WTC11 (cell line): ENCODE measurements around the gene IL1RAPL1. TPM values are rescaled to one million over a fixed set of nuclear protein-coding genes. Genes with fewer than 3 reads are reported as not detected.

Experiments
- ATAC-seq: fragments of 200-7000 bp; cut with Tn5 transposase; 2 replicates; pipeline ENCODE4 v1.10.0; 2021; ENCODE audit warnings: mild to moderate bottlenecking, moderate library complexity
- CTCF ChIA-PET: fragments of 300-600 bp; sonication (Branson Sonifier 250); formaldehyde crosslinking; loops from one replicate; lab custom pipeline; 2021; ENCODE audit warnings: antibody characterized with exemption; lab: Charles Lee
- POLR2A ChIA-PET: fragments of 350-600 bp; sonication (Branson Sonifier 250); formaldehyde crosslinking; loops from one replicate; lab custom pipeline; 2021; ENCODE audit warnings: antibody characterized with exemption; lab: Charles Lee
- DNase-seq: peaks from one replicate; pipeline ENCODE4 v3.0.0; 2021; ENCODE audit warnings: low spot score
- H3K27ac Mint-ChIP-seq: 2 replicates; pipeline ENCODE4 v1.8.0; 2021; ENCODE audit warnings: mixed read lengths
- H3K27me3 Mint-ChIP-seq: 2 replicates; pipeline ENCODE4 v1.8.0; 2021; ENCODE audit warnings: low read depth, mild to moderate bottlenecking, moderate library complexity, mixed read lengths
- H3K36me3 Mint-ChIP-seq: 2 replicates; pipeline ENCODE4 v1.8.0; 2021; ENCODE audit warnings: mixed read lengths
- H3K4me1 Mint-ChIP-seq: 2 replicates; pipeline ENCODE4 v1.8.0; 2022; ENCODE audit warnings: mixed read lengths
- H3K4me3 Mint-ChIP-seq: 2 replicates; pipeline ENCODE4 v1.8.0; 2021; ENCODE audit warnings: mild to moderate bottlenecking, moderate library complexity, mixed read lengths
- H3K9me3 Mint-ChIP-seq: 2 replicates; pipeline ENCODE4 v1.8.0; 2021; ENCODE audit warnings: mixed read lengths
- AFF4 ChIP-seq: sonication (generic); formaldehyde crosslinking; IDR thresholded peaks from 2 replicates; pipeline ENCODE4 v1.8.1; 2023; ENCODE audit warnings: mild to moderate bottlenecking, missing genetic modification reagents, borderline replicate concordance
- ATF1 ChIP-seq: sonication (generic); formaldehyde crosslinking; IDR thresholded peaks from 2 replicates; pipeline ENCODE4 v1.8.1; 2023; ENCODE audit warnings: mild to moderate bottlenecking, moderate library complexity, missing genetic modification reagents
- CDX4 ChIP-seq: fragments of 250-450 bp; sonication (Bioruptor Pico); IDR thresholded peaks from 2 replicates; pipeline ENCODE4 v1.9.0; 2021; ENCODE audit warnings: moderate library complexity, mild to moderate bottlenecking, inconsistent platforms, borderline replicate concordance
- CREB1 ChIP-seq: sonication (generic); formaldehyde crosslinking; IDR thresholded peaks from 2 replicates; pipeline ENCODE4 v1.8.0; 2023; ENCODE audit warnings: mild to moderate bottlenecking, missing genetic modification reagents
- ELF4 ChIP-seq: sonication (generic); formaldehyde crosslinking; IDR thresholded peaks from 2 replicates; pipeline ENCODE4 v1.8.1; 2022; ENCODE audit warnings: low read depth, mild to moderate bottlenecking, moderate library complexity, missing genetic modification reagents
- FOXK1 ChIP-seq: sonication (generic); formaldehyde crosslinking; IDR thresholded peaks from 2 replicates; pipeline ENCODE4 v1.8.0; 2022; ENCODE audit warnings: mild to moderate bottlenecking, moderate library complexity, missing genetic modification reagents
- HMGXB4 ChIP-seq: sonication (generic); formaldehyde crosslinking; IDR thresholded peaks from 2 replicates; pipeline ENCODE4 v1.8.1; 2023; ENCODE audit warnings: mild to moderate bottlenecking, moderate library complexity, missing genetic modification reagents
- MAX ChIP-seq: sonication (generic); formaldehyde crosslinking; IDR thresholded peaks from 2 replicates; pipeline ENCODE4 v1.8.0; 2022; ENCODE audit warnings: mild to moderate bottlenecking, missing genetic modification reagents
- MXD4 ChIP-seq: fragments of 250-450 bp; sonication (Bioruptor Pico); IDR thresholded peaks from 2 replicates; pipeline ENCODE4 v1.8.0; 2021; ENCODE audit warnings: mild to moderate bottlenecking, moderate library complexity, borderline replicate concordance
- NFYB ChIP-seq: sonication (generic); formaldehyde crosslinking; conservative IDR thresholded peaks from 2 replicates; pipeline ENCODE4 v1.8.0; 2022; ENCODE audit warnings: low read depth, missing genetic modification reagents
- NR3C1 ChIP-seq: sonication (generic); formaldehyde crosslinking; conservative IDR thresholded peaks from 2 replicates; pipeline ENCODE4 v1.8.1; 2023; ENCODE audit warnings: low read depth, mild to moderate bottlenecking, missing genetic modification reagents
- PRRX2 ChIP-seq: fragments of 250-450 bp; sonication (Bioruptor Pico); IDR thresholded peaks from 2 replicates; pipeline ENCODE4 v1.8.0; 2021; ENCODE audit warnings: mild to moderate bottlenecking
- RORB ChIP-seq: fragments of 250-450 bp; sonication (Bioruptor Pico); IDR thresholded peaks from 2 replicates; pipeline ENCODE4 v1.9.0; 2021; ENCODE audit warnings: mild to moderate bottlenecking
- SMAD4 ChIP-seq: sonication (generic); formaldehyde crosslinking; IDR thresholded peaks from 2 replicates; pipeline ENCODE4 v1.8.0; 2022; ENCODE audit warnings: mild to moderate bottlenecking, missing genetic modification reagents
- TCF7 ChIP-seq: sonication (generic); formaldehyde crosslinking; IDR thresholded peaks from 2 replicates; pipeline ENCODE4 v1.8.0; 2022; ENCODE audit warnings: mild to moderate bottlenecking, low read depth, missing genetic modification reagents, moderate library complexity
- ZMAT4 ChIP-seq: fragments of 250-450 bp; sonication (Bioruptor Pico); IDR thresholded peaks from 2 replicates; pipeline ENCODE4 v1.9.0; 2021; ENCODE audit warnings: mild to moderate bottlenecking
- ZNF121 ChIP-seq: sonication (generic); formaldehyde crosslinking; IDR thresholded peaks from 2 replicates; pipeline ENCODE4 v1.8.0; 2023; ENCODE audit warnings: missing genetic modification reagents
- ZNF138 ChIP-seq: sonication (generic); formaldehyde crosslinking; conservative IDR thresholded peaks from 2 replicates; pipeline ENCODE4 v1.8.1; 2022; ENCODE audit warnings: mild to moderate bottlenecking, moderate library complexity, missing genetic modification reagents
- total RNA-seq: library from RNA; stranded (reverse); gene quantifications from 3 replicates; pipeline ENCODE4 v1.2.3, GENCODE V29; 2021

The IL1RAPL1 gene
- total RNA-seq, 1 experiment from 2014 or later, result 0.13 TPM

- TF ChIP-seq ZNF121 (CRISPR knock-in tag) (no peak), RORB (CRISPR knock-in tag) (no peak), AFF4 (no peak), PRRX2 (CRISPR knock-in tag) (no peak), HMGXB4 (no peak)
These were observed 297.6 kb downstream of the IL1RAPL1 start (continued) for GRCh38 chrX:28884823-28885222.

GRCh38 chrX:28888416-28888815 is 301.2 kb downstream of the IL1RAPL1 start:
- no peak for ATAC-seq
- H3K27ac Mint-ChIP-seq, result no peak overlapping the region
- no peaks in the 10 kb centered on the region for H3K9me3 Mint-ChIP-seq
- ChIA-PET POLR2A (no interaction called here), CTCF (no interaction called here)
- no peaks in the 10 kb centered on the region for H3K36me3 Mint-ChIP-seq
- no peak for TF ChIP-seq ATF1 (CRISPR knock-in tag)
- TF ChIP-seq NFYB (CRISPR knock-in tag), result no peak
- TF ChIP-seq NR3C1 (CRISPR knock-in tag), result no peak
- TF ChIP-seq CREB1 (CRISPR knock-in tag), result no peak
- no peak for TF ChIP-seq MXD4
- no peak overlapping the region for H3K4me3 Mint-ChIP-seq
- no peaks in the 10 kb centered on the region; the same call in 1 of the 2 replicates for H3K4me1 Mint-ChIP-seq
- H3K27me3 Mint-ChIP-seq, result no peaks in the 10 kb centered on the region
- DNase-seq, result no peak

GRCh38 chrX:28889591-28890090 is 302.4 kb downstream of the IL1RAPL1 start:
- Mint-ChIP-seq H3K4me1 (no peaks in the 10 kb centered on the region), H3K4me3 (no peak overlapping the region), H3K27ac (no peak overlapping the region), H3K36me3 (no peaks in the 10 kb centered on the region), H3K9me3 (no peaks in the 10 kb centered on the region), H3K27me3 (no peaks in the 10 kb centered on the region)
- no peak for DNase-seq
- CTCF ChIA-PET, result no interaction called here
- TF ChIP-seq CDX4 (CRISPR knock-in tag) (no peak), TCF7 (CRISPR knock-in tag) (no peak), SMAD4 (CRISPR knock-in tag) (no peak), FOXK1 (no peak), MAX (no peak), ELF4 (CRISPR knock-in tag) (no peak), ZMAT4 (CRISPR knock-in tag) (no peak), ZNF138 (CRISPR knock-in tag) (no peak)
- ATAC-seq, result no peak
- POLR2A ChIA-PET, result no interaction called here
